SU-DHL-6 (cell line): Measurements from ENCODE around the gene DNAJC15.

Source experiments
- CTCF ChIP-seq: fragments of 200-600 bp; sonication (generic); IDR thresholded peaks from one replicate; pipeline ENCODE4 v1.5.1; 2017; ENCODE audit warnings: antibody characterized with exemption, mild to moderate bottlenecking, low read length, moderate library complexity; ENCODE audit not compliant: insufficient read depth, poor library complexity, severe bottlenecking
- EZH2phosphoT487 ChIP-seq: fragments of 200-600 bp; sonication (generic), shearing (Covaris generic); conservative IDR thresholded peaks from 2 replicates; pipeline ENCODE4 v1.6.1; 2018; ENCODE audit warnings: mild to moderate bottlenecking, antibody characterized with exemption, low read length, moderate library complexity, mixed read lengths

- TF ChIP-seq CTCF (no peak), EZH2phosphoT487 (no peak)
Measured at GRCh38 chr13:43132257-43132656, 108.9 kb downstream of the DNAJC15 start.
